ENCODE results near the gene TM4SF1.
A peak's percentile ranks its signal among the peaks of the same experiment; 100 is the strongest.

TM4SF1 gene

DNA sequence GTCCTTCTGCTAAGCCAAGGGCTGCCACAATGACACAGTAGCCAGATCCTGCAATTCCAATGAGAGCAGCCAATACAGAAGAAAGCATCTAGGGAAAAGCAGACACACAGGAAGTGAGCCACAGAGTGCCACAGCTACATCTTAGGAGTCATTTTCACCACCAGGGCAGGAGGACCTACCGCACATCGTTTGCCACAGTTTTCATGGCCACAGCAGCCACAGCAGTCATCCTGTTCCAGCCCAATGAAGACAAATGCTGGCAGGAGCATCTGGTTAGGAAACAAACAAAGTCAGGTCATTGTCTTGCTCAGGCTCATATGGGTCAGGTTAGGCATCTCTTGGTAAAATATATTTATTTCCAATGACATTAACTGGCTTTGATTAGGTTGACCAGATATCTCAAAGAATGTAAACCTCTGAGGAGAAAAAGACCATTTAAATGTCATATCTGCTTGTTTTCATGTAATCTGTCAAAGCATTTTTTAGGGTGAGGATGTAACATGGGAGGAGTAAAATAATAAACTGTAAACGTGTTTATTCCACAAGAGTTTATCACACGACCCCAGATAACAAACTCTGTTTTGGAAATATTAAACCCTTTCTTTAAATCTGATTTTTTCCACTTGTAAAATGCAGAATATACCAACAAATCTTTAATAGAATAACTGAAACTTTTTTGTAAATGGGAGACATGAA is 1.8 kb downstream of the TM4SF1 start:
- no peak for DNase-seq (ENCODE audit: low read depth)

DNA sequence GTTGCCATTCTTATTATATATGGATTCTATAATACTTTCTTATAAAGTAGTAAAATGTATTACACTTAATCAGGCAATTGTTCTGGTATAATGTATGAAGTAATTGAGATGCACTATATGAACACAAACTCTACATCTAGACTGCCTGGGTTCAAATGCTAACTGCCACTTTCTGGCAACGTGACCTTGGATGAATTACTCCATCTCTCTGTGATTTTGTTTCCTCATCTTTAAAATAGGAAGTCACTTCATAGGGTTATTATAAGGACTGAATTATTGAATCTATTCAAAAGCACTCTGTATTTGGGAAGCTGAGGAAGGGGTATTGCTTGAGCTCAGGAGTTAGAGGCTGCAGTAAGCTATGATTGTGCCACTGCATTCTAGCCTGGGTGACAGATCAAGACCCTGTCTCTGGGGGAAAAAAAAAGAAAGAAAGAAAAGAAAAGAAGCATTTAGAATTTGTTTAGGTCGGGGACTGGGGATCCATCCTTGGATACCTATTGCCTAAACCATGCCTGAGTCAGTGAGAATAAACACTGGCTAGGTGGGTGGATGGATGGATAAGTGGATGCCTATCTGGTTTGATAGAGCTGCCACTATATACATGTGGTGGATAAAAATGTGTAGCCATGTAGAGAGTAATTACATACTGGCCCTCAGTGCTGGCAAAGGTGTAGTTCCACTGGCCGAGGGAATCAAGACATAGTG is 2.5 kb downstream of the TM4SF1 start:
- DNase-seq (ENCODE audit: low read depth): no peak

- no peak for DNase-seq (ENCODE audit: low read depth)
Measured at GRCh38 chr3:149374391-149374790, 3.1 kb downstream of the TM4SF1 start.

GRCh38 chr3:149373235-149374125 is 4.0 kb downstream of the TM4SF1 start:
- no peak for DNase-seq (ENCODE audit: low read depth)

DNA sequence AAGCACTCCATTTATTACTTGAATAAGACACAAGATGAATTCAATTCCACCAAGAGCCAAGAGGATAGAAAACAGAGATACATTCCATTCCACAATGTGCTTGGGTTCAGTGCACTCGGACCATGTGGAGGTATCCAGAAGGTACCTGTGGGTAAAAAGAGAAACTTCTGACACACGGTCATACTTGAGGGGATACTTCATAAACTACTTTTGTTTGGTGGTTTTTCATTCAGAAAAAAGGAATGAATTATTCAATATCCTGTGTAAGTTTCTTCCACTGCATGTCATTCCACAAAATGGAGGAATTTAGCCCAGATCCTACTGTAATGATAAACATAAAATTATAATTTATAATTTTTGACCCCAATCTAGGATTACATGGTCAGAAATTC is 5.7 kb downstream of the TM4SF1 start:
- no peak for DNase-seq (ENCODE audit: low read depth)

DNA sequence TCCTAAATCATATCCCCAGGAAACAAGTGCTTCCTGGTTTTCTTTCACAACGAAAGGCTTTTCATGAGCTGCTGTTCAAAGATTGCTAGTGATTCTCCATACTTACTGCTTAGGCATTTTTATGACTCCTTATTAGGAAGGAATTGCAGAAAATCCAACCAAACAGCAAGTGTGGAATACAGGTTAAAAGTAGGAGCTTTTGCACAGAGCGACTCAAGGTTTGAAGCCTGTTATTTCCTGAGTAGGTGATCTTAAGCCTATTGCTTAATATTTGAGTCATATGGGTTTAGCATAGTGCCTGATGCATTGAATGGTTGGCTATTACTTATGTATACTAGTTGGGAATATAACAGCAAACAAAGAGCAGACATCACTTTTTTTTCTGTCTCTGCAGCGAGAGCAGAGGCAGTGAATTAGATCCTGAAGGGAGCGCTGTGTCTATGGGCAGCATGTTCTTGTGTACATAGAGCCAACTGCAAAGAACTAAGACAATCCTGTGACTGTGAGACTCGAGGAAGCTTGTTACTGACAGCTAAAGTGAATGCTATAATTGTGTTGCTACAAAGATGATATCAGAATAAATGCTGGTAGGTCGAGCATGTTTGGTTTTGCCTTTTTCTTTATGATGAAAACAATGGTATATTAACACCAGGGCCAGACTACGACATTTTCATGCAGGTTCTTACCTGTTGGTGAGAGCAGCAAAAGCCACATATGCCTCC is 6.3 kb downstream of the TM4SF1 start:
- DNase-seq (ENCODE audit: low read depth): no peak

DNA sequence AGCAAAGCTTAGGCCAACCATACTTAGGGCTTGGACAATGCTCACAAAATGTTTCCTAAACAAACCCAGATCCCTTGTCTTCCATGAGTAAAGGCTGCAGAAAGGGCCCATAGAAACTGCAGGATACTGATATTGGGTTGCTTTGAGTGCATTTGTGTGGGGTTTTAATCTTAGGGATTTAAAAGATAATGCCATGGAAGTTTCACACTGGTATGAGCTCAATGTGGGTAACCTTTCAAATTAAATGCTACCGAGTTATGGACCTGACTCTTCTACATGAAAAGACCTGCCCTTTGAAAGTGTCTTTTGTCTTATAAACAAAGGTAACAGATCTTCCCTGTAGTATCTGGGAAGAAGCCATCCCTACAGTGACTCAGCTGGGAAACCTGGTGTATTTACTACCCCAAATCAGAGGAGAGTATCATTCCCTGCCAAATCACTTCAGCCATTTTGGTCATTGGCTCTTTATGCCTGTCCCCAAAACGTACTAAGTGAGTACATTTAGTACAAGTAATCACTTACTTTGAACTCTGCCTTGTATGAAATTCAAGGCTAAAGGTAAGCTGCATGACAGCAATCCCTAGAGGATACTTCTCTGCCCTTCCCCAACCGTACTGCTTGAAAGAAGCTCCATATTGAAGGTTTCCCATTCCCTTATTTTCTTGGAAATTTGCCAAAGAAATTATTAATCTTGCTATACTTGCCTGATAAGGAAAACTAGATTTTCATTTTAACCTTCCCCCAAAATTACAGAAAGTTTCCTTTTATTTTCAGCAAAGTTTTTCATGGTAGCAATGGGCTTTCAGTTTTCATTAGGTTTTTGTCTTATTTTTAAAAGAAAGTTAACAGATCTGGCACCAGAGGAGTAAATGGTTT is 7.2 kb downstream of the TM4SF1 start:
- no peak for DNase-seq (ENCODE audit: low read depth)

GRCh38 chr3:149368674-149369497 is 8.6 kb downstream of the TM4SF1 start:
- no peak for DNase-seq (ENCODE audit: low read depth)

- DNase-seq (ENCODE audit: low read depth): no peak
Measured at GRCh38 chr3:149368201-149368673, 9.2 kb downstream of the TM4SF1 start.

GRCh38 chr3:149366941-149367840 is 10.3 kb downstream of the TM4SF1 start:
- no peak for DNase-seq (ENCODE audit: low read depth)

DNA sequence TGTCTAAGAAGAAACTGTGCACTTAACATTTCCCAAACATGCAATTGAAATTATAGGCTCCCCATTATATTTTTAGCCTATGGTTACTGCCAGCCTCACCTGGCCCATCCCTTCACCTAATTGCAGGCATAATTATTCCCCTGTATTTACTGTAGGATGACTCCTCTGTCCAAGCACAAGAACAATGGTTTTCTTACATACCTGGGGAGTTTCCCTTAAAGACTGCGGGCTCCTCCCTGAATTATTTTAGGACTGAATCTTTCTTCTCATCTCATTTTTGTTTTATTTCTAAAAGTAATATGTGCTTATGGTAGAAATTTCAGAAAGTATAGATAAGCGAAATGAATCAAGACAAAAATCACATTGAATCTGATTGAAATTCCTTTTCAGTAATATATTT is 11.4 kb downstream of the TM4SF1 start:
- DNase-seq (ENCODE audit: low read depth): no peak

- no peak for DNase-seq (ENCODE audit: low read depth)
Measured at GRCh38 chr3:149364624-149365023, 12.8 kb downstream of the TM4SF1 start.

DNA sequence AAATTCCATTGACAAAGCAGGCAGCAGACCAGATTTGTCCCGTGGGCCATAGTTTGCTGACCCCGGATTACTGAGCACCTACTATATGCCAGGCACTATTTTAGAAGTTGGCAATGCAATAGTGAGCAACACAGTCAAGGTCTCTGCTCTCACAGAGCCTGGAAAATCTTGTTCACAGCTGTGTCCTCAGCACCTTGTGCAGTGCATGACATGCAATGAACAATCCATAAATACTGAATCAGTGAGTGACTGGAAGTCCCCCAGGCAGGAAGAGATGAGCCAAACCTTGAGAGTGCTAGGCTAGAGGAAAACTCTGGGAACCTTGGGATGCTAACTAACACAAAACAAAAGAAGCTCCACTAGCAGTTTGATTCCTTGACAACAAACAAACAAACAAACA is 14.4 kb downstream of the TM4SF1 start:
- no peak for DNase-seq (ENCODE audit: low read depth)

GRCh38 chr3:149362366-149362765 is 15.1 kb downstream of the TM4SF1 start:
- DNase-seq (ENCODE audit: low read depth): no peak

DNA sequence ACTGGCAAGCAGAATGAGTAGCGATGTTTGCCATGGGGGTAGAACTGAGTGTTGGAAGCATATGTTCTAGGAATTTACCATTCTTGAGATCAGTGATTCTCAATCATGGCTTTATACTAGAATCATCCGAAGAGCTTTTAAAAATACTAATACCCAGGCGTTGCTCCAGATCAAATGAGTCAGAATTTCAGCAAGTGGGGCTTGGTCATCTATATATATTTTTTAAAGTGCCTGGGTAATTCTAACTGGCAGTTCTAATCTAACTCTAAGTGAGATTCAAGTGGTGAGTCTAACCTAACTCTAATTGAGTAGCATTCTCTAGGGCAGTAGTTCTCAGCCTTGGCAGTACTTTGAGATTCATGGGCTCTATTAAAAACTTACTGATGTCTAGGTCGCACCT is 20.8 kb downstream of the TM4SF1 start:
- no peak for DNase-seq (ENCODE audit: low read depth)

- no peak for DNase-seq (ENCODE audit: low read depth)
Measured at GRCh38 chr3:149356044-149356592, 21.3 kb downstream of the TM4SF1 start.

GRCh38 chr3:149353581-149354184 is 23.8 kb downstream of the TM4SF1 start:
- DNase-seq (ENCODE audit: low read depth): no peak

GRCh38 chr3:149352556-149352955 is 24.9 kb downstream of the TM4SF1 start:
- DNase-seq (ENCODE audit: low read depth): peak; percentile 12

All from activated T-cell treated with anti-CD3 and anti-CD28 coated beads for 48 hours (primary cell).